ENCODE results near the gene KHNYN. TPM values are rescaled to one million over a fixed set of nuclear protein-coding genes. Genes with fewer than 3 reads are reported as not detected.

The KHNYN gene
- total RNA-seq, 4 donors from 2014 or later = 56.7 to 145 (median 84.3) TPM

DNA sequence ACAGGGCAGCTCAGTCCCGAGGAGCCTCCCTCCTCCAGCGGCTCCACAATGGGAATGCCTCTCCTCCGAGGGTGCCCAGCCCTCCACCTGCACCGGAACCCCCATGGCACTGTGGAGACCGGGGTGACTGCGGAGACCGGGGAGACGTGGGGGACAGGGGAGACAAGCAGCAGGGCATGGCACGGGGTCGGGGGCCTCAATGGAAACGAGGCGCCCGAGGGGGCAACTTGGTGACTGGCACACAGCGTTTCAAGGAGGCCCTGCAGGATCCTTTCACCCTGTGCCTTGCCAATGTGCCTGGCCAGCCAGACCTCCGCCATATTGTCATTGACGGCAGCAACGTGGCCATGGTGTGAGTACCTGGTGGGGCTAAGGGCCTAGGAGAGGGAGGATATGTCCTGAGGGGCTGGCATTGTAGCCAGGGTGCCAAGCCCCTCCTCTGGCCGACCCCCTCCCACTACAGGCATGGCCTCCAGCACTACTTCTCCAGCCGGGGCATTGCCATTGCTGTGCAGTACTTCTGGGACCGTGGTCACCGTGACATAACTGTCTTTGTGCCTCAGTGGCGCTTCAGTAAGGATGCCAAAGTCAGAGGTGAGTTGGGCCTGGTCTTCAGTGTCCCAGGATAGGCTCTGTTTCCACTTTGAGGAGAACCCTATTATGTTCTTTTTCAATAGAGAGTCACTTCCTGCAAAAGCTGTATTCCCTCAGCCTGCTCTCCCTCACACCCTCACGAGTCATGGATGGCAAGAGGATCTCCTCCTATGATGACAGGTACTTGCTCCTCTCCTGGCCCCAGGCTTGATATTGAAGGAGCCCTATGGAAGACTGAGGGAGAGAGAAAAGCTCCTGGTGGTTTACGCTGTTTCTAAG lies 2.7 kb downstream of the KHNYN start:
- WGBS = 68% methylated on average over 18 of the region's 24 CpGs
- H3K36me3 ChIP-seq = peaks cover 44% of the 10 kb centered on the region
- peak overlapping the region; percentile 87 for H3K4me3 ChIP-seq
- no peaks in the 10 kb centered on the region for H3K9me3 ChIP-seq
- peak in 1 of 2 donors; percentile 78 for DNase-seq (ENCODE audit: low spot score in 2 of 2)
- no peak overlapping the region for H3K27ac ChIP-seq
- TF ChIP-seq CTCF (IDR thresholded peaks at IDR 0.05) = no peak
- TF ChIP-seq POLR2AphosphoS5 (IDR thresholded peaks at IDR 0.05) = no peak
- no peaks in the 10 kb centered on the region for H3K27me3 ChIP-seq
- H3K4me1 ChIP-seq = peaks cover 68% of the 10 kb centered on the region

- no peak for TF ChIP-seq POLR2AphosphoS5 (IDR thresholded peaks at IDR 0.05)
- TF ChIP-seq POLR2A (IDR thresholded peaks at IDR 0.05) = no peak
- no peak for TF ChIP-seq EP300 (IDR thresholded peaks at IDR 0.05)
- Histone ChIP-seq H3K27ac (no peak overlapping the region), H3K9me3 (no peaks in the 10 kb centered on the region), H3K4me1 (peaks cover 58% of the 10 kb centered on the region), H3K4me3 (no peak overlapping the region), H3K27me3 (no peaks in the 10 kb centered on the region), H3K36me3 (peaks cover 59% of the 10 kb centered on the region)
- no peak for DNase-seq (ENCODE audit: low spot score in 2 of 2)
- WGBS = 68% methylated on average over 7 of the region's 7 CpGs
These were observed 4.3 kb downstream of the KHNYN start for GRCh38 chr14:24434036-24434435.

GRCh38 chr14:24434676-24435075 lies 4.9 kb downstream of the KHNYN start:
- peaks cover 52% of the 10 kb centered on the region for H3K4me1 ChIP-seq
- TF ChIP-seq CTCF (IDR thresholded peaks at IDR 0.05) (no peak), EP300 (IDR thresholded peaks at IDR 0.05) (no peak), POLR2A (IDR thresholded peaks at IDR 0.05) (no peak), POLR2AphosphoS5 (IDR thresholded peaks at IDR 0.05) (no peak)
- no peak overlapping the region for H3K4me3 ChIP-seq
- no peaks in the 10 kb centered on the region for H3K9me3 ChIP-seq
- H3K27me3 ChIP-seq = no peaks in the 10 kb centered on the region
- no peak for DNase-seq (ENCODE audit: low spot score in 2 of 2)
- peak overlapping the region; percentile 12 for H3K27ac ChIP-seq
- peaks cover 65% of the 10 kb centered on the region for H3K36me3 ChIP-seq
- WGBS = 85% methylated on average over 3 of the region's 3 CpGs

DNA sequence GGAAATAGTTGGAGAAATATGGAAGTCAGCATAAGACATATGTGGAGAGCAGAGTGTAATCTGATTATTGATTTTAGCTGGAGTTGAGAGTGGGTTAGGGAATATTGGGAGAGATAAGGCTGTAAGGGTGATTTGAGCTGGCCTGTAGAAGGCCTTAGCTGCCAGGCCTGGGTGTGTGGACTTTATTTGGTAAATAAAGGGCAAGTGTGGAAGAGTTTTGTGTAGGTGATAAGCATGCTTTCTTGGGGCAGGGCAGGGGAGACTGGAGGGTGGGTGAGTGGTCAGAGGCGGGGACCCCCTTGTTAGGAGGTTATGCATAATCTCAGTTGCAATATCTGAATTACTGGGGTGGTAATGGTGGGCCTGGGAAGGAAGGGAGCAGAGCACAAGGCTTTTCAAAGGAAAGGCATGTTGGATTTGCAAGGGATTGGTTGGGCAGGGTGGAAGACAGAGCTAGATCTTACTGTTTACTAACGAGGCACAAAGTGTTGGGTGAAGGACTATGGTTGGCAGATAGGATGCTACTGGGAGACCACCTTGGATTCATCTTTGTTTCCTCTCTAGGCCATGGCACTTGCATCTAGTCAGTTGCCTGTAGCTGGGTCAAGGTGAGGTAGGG lies 5.5 kb downstream of the KHNYN start:
- Histone ChIP-seq H3K27ac (peak overlapping the region; percentile 12), H3K4me3 (no peak overlapping the region), H3K36me3 (peaks cover 72% of the 10 kb centered on the region), H3K27me3 (no peaks in the 10 kb centered on the region), H3K4me1 (peaks cover 56% of the 10 kb centered on the region), H3K9me3 (no peaks in the 10 kb centered on the region)
- 88% methylated on average over 2 of the region's 2 CpGs for WGBS
- TF ChIP-seq POLR2AphosphoS5 (IDR thresholded peaks at IDR 0.05) (no peak), CTCF (IDR thresholded peaks at IDR 0.05) (no peak), POLR2A (IDR thresholded peaks at IDR 0.05) (no peak), EP300 (IDR thresholded peaks at IDR 0.05) (no peak)
- DNase-seq (ENCODE audit: low spot score in 2 of 2) = peak in 1 of 2 donors; percentile 32

DNA sequence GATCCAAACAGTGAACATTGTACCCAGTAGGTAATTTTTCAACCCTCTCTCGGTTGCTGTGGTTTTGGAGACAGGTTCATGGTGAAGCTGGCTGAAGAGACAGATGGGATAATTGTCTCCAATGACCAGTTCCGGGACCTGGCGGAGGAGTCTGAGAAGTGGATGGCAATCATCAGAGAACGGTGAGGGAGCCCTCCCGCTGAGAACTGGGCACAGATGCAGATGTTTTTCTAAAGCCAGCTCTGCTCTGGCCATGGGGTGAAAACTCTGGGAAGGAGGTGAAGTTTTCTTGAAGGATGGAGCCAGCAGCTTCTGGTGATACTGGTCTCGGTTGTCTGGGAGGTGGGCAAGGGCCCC lies 6.2 kb downstream of the KHNYN start:
- WGBS = 57% methylated on average over 6 of the region's 6 CpGs
- TF ChIP-seq POLR2A (IDR thresholded peaks at IDR 0.05) (no peak), POLR2AphosphoS5 (IDR thresholded peaks at IDR 0.05) (no peak)
- H3K27me3 ChIP-seq = no peaks in the 10 kb centered on the region
- H3K36me3 ChIP-seq = peaks cover 78% of the 10 kb centered on the region
- H3K4me1 ChIP-seq = peaks cover 57% of the 10 kb centered on the region
- no peaks in the 10 kb centered on the region for H3K9me3 ChIP-seq
- no peak for DNase-seq (ENCODE audit: low spot score in 2 of 2)
- H3K27ac ChIP-seq = peak overlapping the region; percentile 27
- H3K4me3 ChIP-seq = no peak overlapping the region

DNA sequence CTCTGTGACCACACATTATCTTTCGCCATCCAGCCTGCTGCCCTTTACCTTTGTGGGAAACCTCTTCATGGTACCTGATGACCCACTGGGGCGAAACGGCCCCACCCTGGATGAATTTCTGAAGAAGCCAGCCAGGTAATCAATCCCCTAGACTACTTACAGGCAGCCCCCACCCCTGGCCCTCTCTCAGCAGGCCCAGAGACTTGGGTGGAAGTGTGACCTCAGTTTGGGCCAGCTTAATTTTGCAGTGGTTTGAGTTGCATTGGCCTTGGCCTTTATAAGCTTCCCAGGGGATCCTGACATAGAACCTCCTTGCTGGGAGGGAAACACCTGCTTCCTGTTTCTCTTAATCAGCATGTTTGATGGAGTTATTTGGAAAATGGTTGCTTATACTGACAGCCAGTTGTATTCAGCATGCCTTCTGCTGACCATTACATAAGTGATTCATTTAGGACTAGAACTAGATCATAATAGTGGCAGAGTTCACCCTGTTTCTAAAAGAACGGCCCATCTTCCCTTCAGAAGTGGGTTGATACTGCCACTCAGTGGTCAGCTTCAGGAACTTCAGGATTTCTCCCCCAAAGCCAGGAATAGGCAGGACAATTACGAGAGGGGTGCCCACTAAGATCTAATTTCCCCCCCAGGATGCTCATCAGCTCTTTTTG lies 6.7 kb downstream of the KHNYN start:
- DNase-seq (ENCODE audit: low spot score in 2 of 2) = peak in 1 of 2 donors; percentile 61
- TF ChIP-seq EP300 (IDR thresholded peaks at IDR 0.05) (no peak), CTCF (IDR thresholded peaks at IDR 0.05) (peak; percentile 77 to 85), POLR2A (IDR thresholded peaks at IDR 0.05) (no peak), POLR2AphosphoS5 (IDR thresholded peaks at IDR 0.05) (no peak)
- 26% methylated on average over 3 of the region's 5 CpGs for WGBS
- Histone ChIP-seq H3K9me3 (no peaks in the 10 kb centered on the region), H3K36me3 (peaks cover 82% of the 10 kb centered on the region), H3K4me1 (peaks cover 57% of the 10 kb centered on the region), H3K27ac (peak overlapping the region; percentile 27), H3K27me3 (no peaks in the 10 kb centered on the region), H3K4me3 (no peak overlapping the region)
